ENCODE results near the gene MAGI3.
"Not testable (repeated sequence)": the region's sequence is repeated elsewhere in the genome, so short reads cannot be mapped to it uniquely, and the experiment has no call there.

Gene MAGI3

DNA sequence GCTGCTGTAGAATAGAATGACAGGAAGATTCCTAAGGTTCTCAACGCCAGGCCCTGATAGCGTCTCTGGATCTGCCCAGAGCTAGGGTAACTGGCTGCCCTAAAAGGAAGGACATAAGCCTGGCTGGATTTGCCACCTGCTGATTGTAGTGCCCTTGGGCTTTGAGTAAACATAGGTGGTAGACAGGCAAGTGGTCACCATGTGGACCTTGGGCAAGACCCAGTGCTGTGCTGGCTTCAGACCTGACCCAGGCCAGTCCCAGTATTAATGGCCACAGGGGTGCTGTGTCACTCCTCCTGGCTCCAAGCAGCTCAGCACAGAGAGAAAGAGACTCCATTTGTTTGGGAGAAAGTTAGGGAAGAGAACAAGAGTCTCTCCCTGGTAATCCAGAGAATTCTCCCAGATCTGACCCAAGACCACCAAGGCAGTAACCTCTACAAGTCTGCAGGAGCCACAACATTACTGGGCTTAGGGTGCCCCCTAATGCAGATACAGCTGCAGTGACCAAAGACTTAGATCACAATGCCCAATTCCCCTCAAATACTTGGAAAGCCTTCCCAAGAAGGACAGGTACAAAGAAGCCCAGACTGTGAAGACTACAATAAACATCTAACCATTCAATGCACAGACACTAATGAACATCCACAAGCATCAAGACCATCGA, 324.4 kb downstream of the MAGI3 start:
- DNase-seq (ENCODE audit: low spot score): no peak
- TF ChIP-seq, protein P1, sequence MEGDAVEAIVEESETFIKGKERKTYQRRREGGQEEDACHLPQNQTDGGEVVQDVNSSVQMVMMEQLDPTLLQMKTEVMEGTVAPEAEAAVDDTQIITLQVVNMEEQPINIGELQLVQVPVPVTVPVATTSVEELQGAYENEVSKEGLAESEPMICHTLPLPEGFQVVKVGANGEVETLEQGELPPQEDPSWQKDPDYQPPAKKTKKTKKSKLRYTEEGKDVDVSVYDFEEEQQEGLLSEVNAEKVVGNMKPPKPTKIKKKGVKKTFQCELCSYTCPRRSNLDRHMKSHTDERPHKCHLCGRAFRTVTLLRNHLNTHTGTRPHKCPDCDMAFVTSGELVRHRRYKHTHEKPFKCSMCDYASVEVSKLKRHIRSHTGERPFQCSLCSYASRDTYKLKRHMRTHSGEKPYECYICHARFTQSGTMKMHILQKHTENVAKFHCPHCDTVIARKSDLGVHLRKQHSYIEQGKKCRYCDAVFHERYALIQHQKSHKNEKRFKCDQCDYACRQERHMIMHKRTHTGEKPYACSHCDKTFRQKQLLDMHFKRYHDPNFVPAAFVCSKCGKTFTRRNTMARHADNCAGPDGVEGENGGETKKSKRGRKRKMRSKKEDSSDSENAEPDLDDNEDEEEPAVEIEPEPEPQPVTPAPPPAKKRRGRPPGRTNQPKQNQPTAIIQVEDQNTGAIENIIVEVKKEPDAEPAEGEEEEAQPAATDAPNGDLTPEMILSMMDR (IDR thresholded peaks at IDR 0.05; ENCODE audit: extremely low read depth, insufficient read depth, missing control alignments): no peak
- in situ Hi-C loops (cut with MboI; ENCODE audit: low pct_unique_long_range_greater_than_20kb, low sequenced_read_pairs, unreplicated experiment): no loop called here

DNA sequence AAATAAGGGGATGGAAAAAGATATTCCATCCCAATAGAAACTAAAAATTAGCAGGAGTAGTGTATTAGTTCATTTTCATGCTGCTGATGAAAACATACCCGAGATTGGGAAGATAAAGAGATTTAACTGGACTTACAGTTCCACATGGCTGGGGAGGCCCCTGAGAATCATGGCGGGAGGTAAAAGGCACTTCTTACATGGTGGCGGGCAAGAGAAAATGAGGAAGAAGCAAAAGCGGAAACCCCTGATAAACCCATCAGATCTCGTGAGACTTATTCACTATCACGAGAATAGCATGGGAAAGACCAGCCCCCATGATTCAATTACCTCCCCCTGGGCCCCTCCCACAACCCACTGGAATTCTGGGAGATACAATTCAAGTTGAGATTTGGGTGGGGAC, 327.2 kb downstream of the MAGI3 start:
- in situ Hi-C loops (cut with MboI; ENCODE audit: low pct_unique_long_range_greater_than_20kb, low sequenced_read_pairs, unreplicated experiment); DNase-seq (ENCODE audit: low spot score): not testable (repeated sequence)

DNA sequence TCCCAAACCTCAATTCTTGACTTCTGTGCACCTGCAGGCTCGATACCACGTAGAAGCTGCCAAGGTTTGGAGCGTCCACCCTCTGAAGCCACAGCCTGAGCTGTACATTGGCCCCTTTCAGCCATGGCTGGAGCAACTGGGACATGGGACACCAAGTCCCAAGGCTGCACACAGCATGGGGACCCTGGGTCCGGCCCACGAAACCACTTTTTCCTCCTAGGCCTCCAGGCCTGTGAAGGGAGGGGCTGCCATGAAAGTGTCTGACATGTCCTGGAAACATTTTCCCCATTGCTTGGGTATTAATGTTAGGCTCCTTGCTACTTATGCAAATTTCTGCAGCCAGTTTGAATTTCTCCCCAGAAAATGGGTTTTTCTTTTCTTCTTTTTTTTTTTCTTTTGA, 328.3 kb downstream of the MAGI3 start:
- DNase-seq (ENCODE audit: low spot score); in situ Hi-C loops (cut with MboI; ENCODE audit: low pct_unique_long_range_greater_than_20kb, low sequenced_read_pairs, unreplicated experiment): not testable (repeated sequence)

DNA sequence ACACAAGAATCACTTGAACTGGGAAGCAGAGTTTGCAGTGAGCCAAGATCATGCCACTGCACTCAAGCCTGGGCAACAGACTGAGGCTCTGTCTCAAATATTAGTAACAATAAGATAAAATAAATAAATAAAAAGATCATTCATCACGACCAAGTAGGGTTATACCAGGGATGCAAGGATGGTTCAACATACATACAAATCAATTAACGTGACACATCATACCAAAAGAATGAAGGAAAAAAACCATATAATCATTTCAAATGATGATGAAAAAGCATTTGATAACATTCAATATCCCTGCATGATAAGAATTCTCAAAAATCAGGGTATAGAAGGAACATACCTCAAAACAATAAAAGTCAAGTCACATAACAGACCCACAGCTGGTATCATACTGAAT, 330.7 kb downstream of the MAGI3 start:
- DNase-seq (ENCODE audit: low spot score): no peak
- in situ Hi-C loops (cut with MboI; ENCODE audit: low pct_unique_long_range_greater_than_20kb, low sequenced_read_pairs, unreplicated experiment): no loop called here
- TF ChIP-seq, protein P1 (IDR thresholded peaks at IDR 0.05; ENCODE audit: extremely low read depth, insufficient read depth, missing control alignments): no peak

DNA sequence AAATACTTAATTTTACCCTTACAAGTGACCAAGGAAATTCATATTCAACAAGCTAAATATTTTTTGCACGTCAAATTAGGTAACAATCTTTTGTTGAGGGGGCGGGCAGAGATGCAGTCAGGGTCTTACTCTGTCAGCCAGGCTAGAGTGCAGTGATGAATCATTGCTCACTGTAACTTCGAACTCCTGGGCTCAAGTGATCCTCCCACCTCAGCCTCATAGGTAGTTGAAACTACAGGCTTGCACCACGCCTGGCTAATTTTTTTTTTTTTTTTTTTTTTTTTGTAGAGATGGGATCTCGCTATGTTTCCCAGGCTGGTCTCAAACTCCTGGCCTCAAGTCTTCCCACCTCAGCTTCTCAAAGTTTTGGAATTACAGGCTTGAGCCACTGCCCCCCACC, 342.5 kb downstream of the MAGI3 start:
- DNase-seq (ENCODE audit: low spot score): no peak
- TF ChIP-seq, protein P1 (IDR thresholded peaks at IDR 0.05; ENCODE audit: extremely low read depth, insufficient read depth, missing control alignments): no peak
- in situ Hi-C loops (cut with MboI; ENCODE audit: low pct_unique_long_range_greater_than_20kb, low sequenced_read_pairs, unreplicated experiment): no loop called here

DNA sequence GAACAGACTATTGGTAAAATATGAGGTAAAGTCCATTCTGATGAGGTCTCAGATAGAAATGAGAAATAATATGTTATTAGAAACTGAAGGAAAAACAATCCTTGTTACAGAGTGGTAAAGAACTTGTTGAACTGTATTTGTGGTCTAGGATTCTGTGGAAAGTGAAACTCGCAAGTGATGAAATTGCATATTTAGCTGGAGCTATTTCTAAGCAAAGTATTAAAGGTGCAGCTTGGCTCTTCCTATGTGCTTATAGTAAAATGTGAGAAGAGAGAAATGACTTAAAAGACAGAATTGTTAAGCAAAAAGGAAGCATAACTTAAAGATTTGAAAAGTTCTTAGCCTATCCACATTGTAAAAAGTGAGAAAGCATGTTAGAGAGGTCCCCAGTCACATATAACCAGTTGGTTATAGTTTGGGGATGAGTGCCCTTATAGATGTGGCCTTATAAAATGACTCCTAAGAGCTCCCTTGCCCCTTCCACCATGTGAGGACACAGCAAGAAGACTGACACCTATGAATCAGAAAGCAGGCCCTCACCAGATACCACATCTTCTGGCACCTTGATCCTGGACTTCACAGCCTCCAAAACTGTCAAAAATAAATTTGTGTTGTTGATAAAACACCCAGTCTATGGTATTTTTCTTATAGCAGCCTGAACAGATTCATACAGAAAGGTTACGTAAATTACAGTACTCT, 344.2 kb downstream of the MAGI3 start:
- in situ Hi-C loops (cut with MboI; ENCODE audit: low pct_unique_long_range_greater_than_20kb, low sequenced_read_pairs, unreplicated experiment): no loop called here
- no peak for DNase-seq (ENCODE audit: low spot score)
- TF ChIP-seq, protein P1 (IDR thresholded peaks at IDR 0.05; ENCODE audit: extremely low read depth, insufficient read depth, missing control alignments): no peak

Measured in GM13977 (cell line).